KMS-11 (cell line): Measurements from ENCODE around the gene HOXD1.

Experiments
- H2AFZ ChIP-seq: fragments of 200-600 bp; sonication (generic); 2 replicates; pipeline ENCODE4 v1.6.1; 2016; ENCODE audit warnings: antibody characterized with exemption, mixed run types, low read depth
- H3K27ac ChIP-seq: fragments of 200-600 bp; sonication (generic); 2 replicates; pipeline ENCODE4 v1.6.1; 2016; ENCODE audit warnings: mild to moderate bottlenecking, mixed run types
- H3K27me3 ChIP-seq: fragments of 200-600 bp; sonication (generic); 2 replicates; pipeline ENCODE4 v1.6.1; 2017; ENCODE audit warnings: mild to moderate bottlenecking, low read depth, mixed run types, moderate library complexity; ENCODE audit not compliant: insufficient read depth
- H3K36me3 ChIP-seq: fragments of 200-600 bp; sonication (generic); 2 replicates; pipeline ENCODE4 v1.6.1; 2017; ENCODE audit warnings: mild to moderate bottlenecking, mixed run types; ENCODE audit not compliant: insufficient read depth
- H3K4me1 ChIP-seq: fragments of 200-600 bp; sonication (generic); 2 replicates; pipeline ENCODE4 v1.6.1; 2016; ENCODE audit warnings: mild to moderate bottlenecking, low read depth, mixed run types; ENCODE audit not compliant: poor library complexity, severe bottlenecking
- H3K4me2 ChIP-seq: fragments of 200-600 bp; sonication (generic); 2 replicates; pipeline ENCODE4 v1.7.0; 2016; ENCODE audit warnings: mild to moderate bottlenecking, mixed run types
- H3K4me3 ChIP-seq: fragments of 200-600 bp; sonication (generic); IDR thresholded peaks from 2 replicates; pipeline ENCODE4 v1.6.1; 2017; ENCODE audit warnings: low read depth, low read length, mixed read lengths; ENCODE audit not compliant: insufficient read depth
- H3K79me2 ChIP-seq: fragments of 200-600 bp; sonication (generic); 2 replicates; pipeline ENCODE4 v1.6.1; 2016; ENCODE audit warnings: low read depth, mixed run types; ENCODE audit not compliant: insufficient read depth
- H3K9ac ChIP-seq: fragments of 200-600 bp; sonication (generic); 2 replicates; pipeline ENCODE4 v1.6.1; 2016; ENCODE audit warnings: mild to moderate bottlenecking, mixed run types
- H4K20me1 ChIP-seq: fragments of 200-600 bp; sonication (generic); 2 replicates; pipeline ENCODE4 v1.6.1; 2016; ENCODE audit warnings: mild to moderate bottlenecking, mixed run types; ENCODE audit not compliant: insufficient read depth
- CTCF ChIP-seq: fragments of 200-600 bp; sonication (generic); conservative IDR thresholded peaks from 2 replicates; pipeline ENCODE4 v1.6.1; 2017; ENCODE audit warnings: low read depth, mild to moderate bottlenecking, antibody characterized with exemption, low read length, moderate library complexity, mixed read lengths

Gene HOXD1

GRCh38 chr2:176187200-176187898, 1.1 kb upstream of the HOXD1 start:
- peak overlapping the region; percentile 70; the same call in 1 of the 2 replicates for H2AFZ ChIP-seq
- H3K27ac ChIP-seq, result no peak overlapping the region

GRCh38 chr2:176188774-176189680, 559 bp downstream of the HOXD1 start:
- peak overlapping the region; percentile 31; the same call in 1 of the 2 replicates for H3K4me2 ChIP-seq
- peaks cover 9% of the 10 kb centered on the region for H3K4me1 ChIP-seq
- no peak for TF ChIP-seq CTCF
- H3K36me3 ChIP-seq, result no peaks in the 10 kb centered on the region
- no peaks in the 10 kb centered on the region for H4K20me1 ChIP-seq
- peak overlapping the region; percentile 61; the same call in 1 of the 2 replicates for H3K9ac ChIP-seq
- peak overlapping the region; percentile 70 for H2AFZ ChIP-seq
- H3K27ac ChIP-seq, result no peak overlapping the region
- peak overlapping the region; percentile 11 for H3K4me3 ChIP-seq
- H3K27me3 ChIP-seq, result no peaks in the 10 kb centered on the region; the same call in 1 of the 2 replicates
- H3K79me2 ChIP-seq, result no peaks in the 10 kb centered on the region

More at GRCh38 chr2:176187200-176187898, 1.1 kb upstream of the HOXD1 start:
- Histone ChIP-seq H3K79me2 (no peaks in the 10 kb centered on the region), H3K4me3 (no peak overlapping the region), H3K4me1 (no peaks in the 10 kb centered on the region), H4K20me1 (no peaks in the 10 kb centered on the region), H3K4me2 (peak overlapping the region; percentile 31), H3K36me3 (no peaks in the 10 kb centered on the region), H3K9ac (no peak overlapping the region), H3K27me3 (no peaks in the 10 kb centered on the region; the same call in 1 of the 2 replicates)
- no peak for TF ChIP-seq CTCF

- Histone ChIP-seq H3K27ac (no peak overlapping the region), H4K20me1 (no peaks in the 10 kb centered on the region), H3K4me1 (peaks cover 10% of the 10 kb centered on the region), H3K27me3 (no peaks in the 10 kb centered on the region; the same call in 1 of the 2 replicates), H3K4me2 (no peak overlapping the region), H3K36me3 (no peaks in the 10 kb centered on the region), H2AFZ (no peak overlapping the region), H3K9ac (no peak overlapping the region), H3K79me2 (no peaks in the 10 kb centered on the region), H3K4me3 (no peak overlapping the region)
- TF ChIP-seq CTCF, result no peak
These were observed 1.5 kb downstream of the HOXD1 start for GRCh38 chr2:176189681-176190641.

- no peaks in the 10 kb centered on the region for H3K36me3 ChIP-seq
- no peak overlapping the region for H3K27ac ChIP-seq
- H4K20me1 ChIP-seq, result no peaks in the 10 kb centered on the region
- H3K27me3 ChIP-seq, result no peaks in the 10 kb centered on the region; the same call in 1 of the 2 replicates
- no peak overlapping the region for H3K4me2 ChIP-seq
- TF ChIP-seq CTCF, result no peak
- H3K4me3 ChIP-seq, result no peak overlapping the region
- peaks cover 10% of the 10 kb centered on the region for H3K4me1 ChIP-seq
- no peak overlapping the region for H2AFZ ChIP-seq
- H3K79me2 ChIP-seq, result no peaks in the 10 kb centered on the region
- no peak overlapping the region for H3K9ac ChIP-seq
These were observed 3.9 kb downstream of the HOXD1 start for GRCh38 chr2:176192351-176192750.
